GM18951 (cell line): Measurements from ENCODE around the gene MLLT1.

Experiments used
- POLR2A ChIP-seq: IDR thresholded peaks from 4 replicates; pipeline ENCODE4 v1.6.1; 2011; ENCODE audit warnings: mild to moderate bottlenecking; ENCODE audit not compliant: insufficient read length, insufficient read depth; ENCODE audit errors: extremely low read depth
- in situ Hi-C: fragments of 300-500 bp; cut with MboI; formaldehyde crosslinking; loops from one replicate; pipeline ENCODE4 v1.12.0; 2022; ENCODE audit warnings: low sequenced_read_pairs, mixed read lengths, inconsistent platforms; ENCODE audit not compliant: unreplicated experiment

MLLT1 gene

DNA sequence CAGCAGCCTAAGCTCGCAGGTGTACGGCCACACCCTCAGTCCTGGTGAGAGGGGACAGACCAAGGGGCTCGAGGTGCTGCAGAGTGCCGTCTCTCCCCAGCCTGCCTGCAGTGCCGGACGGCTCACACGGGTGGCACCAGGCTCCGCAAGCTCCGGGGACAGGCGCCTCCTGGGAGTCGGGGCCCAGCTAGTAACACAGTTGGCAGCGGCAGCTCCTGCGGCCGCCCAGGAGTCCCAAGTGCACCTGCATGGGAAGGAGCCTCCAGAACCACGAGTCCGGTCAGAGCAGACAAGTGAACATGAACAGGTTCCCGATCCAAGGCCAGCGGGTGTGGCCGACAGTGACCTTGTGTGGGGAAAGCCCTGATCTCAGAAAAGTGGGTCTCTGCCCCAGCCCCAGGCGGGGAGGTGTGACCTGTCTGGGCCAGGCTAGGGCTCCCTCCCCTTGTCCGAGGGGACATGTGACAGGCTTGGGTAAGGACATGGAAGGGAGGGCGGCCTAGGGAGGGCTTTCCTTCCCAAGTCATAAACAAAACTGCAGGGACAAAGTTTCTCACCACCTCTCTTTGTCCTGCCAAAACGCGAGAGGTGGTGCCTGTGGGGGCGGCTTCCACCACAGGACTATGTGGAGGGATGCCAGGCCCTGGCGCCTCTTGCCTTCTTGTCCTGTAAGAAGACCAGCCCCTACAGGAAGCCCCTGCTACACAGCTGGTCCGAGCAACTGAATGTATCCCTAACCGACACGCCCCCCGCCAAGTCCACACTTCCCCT lies 46.5 kb downstream of the MLLT1 start:
- in situ Hi-C loops = no loop called here
- no peak for TF ChIP-seq POLR2A

DNA sequence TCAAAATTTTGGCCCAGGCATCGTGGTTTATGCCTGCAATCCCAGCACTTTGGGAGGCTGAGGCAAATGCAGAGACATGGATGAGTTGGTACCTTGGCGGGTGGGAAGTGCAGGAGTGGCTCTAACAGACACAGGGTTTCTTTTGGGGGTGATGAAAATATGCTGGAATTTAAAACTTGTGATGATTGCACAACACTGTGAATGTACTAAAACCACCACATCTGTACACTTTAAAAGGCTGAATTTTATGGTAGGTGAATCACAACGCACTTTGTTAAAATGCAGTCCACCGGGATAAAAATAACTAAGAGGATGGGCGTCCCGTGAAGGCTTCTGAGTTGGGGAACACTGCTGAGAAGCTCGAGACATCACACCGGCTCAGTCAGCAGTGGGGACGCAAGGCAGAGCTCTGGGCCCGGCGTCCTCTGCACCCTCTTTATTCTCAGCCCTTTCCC lies 47.1 kb downstream of the MLLT1 start:
- TF ChIP-seq POLR2A = no peak
- in situ Hi-C loops = no loop called here

DNA sequence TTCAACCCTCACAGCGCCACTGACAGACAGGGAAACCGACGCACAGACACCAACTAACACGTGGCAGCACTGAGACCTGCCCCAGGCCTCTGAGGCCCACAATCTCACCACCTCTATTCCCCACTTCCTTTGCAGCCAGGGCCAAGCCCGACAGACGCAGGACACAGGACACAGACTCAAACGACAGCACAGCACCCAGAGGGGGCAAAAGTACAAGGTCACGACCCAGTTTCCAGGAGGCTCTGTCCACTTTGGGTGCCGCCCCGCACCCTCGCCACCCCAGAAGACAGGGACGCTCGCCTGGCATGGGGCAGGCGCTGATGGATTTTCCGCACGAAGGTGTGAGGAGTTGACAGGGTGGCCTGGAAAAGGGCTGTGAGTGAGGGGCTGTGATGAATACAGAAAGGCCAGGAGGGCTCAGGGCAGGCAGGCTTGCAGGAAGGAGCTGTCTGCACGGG lies 48.8 kb downstream of the MLLT1 start:
- no peak for TF ChIP-seq POLR2A
- in situ Hi-C loops = no loop called here

DNA sequence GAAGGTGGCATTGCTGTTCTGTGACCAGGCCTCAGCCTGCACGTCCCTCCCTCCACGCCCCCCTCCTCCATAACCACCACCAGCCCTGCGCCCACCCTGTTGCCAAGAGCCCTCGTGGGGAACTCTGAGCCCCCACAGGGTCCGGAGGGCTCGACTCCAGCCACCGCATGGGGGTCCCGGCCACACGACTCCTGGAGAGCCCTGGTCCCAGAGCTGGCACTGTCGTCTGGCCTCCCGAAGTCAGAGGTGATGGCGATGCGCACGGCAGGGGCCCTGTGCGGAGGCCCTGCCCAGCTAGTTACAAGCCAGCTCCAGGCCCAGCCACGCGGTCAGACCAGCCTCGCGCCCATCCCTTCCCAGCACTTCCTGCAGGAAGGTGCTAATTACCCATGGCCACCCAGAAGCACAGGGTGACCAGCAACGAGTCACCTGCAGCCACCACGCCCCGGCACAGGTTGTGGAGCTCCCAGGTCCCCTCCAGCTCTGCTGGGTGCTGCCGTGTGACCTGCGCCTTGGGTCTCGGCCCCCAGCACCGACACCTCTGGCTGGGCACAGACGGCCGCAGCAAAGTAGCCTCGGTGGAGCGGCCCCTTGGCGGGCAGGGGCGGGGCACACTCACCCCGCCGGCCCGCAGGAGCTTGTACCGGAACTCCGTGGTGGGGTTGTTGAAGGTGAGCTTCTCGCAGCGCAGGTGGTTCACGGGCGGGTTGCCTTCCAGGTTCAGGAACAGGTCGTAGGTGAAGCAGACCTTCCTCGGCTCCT lies 49.6 kb downstream of the MLLT1 start:
- no peak for TF ChIP-seq POLR2A
- in situ Hi-C loops = no loop called here

DNA sequence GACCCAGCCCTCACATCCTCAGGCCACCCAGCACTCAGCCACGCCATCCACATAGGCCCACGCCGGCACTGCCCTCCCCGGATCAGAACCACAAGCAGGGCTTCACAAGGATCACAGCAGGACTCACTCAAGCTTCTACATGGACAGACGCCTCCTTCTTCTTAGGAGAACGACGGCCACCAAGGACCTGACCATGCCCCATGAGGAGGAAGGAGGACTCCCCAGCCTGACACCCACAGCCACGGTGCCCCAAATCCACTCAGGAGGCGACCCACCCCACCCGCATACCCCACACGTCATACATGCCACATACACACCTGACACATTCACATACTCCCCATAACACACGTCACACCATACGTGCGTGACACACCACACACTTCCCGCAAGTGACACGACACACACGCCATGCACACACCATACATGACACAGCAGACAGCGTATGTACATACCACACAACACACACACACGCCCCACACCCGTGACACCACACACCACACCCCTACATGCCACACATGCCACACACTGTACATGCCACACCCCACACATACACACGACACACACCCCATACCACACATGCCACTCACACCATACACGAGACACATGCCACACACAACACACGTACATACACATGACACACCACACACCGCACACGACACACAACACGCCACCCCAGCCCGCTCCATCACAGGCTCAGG lies 50.4 kb downstream of the MLLT1 start:
- in situ Hi-C loops = no loop called here
- no peak for TF ChIP-seq POLR2A

DNA sequence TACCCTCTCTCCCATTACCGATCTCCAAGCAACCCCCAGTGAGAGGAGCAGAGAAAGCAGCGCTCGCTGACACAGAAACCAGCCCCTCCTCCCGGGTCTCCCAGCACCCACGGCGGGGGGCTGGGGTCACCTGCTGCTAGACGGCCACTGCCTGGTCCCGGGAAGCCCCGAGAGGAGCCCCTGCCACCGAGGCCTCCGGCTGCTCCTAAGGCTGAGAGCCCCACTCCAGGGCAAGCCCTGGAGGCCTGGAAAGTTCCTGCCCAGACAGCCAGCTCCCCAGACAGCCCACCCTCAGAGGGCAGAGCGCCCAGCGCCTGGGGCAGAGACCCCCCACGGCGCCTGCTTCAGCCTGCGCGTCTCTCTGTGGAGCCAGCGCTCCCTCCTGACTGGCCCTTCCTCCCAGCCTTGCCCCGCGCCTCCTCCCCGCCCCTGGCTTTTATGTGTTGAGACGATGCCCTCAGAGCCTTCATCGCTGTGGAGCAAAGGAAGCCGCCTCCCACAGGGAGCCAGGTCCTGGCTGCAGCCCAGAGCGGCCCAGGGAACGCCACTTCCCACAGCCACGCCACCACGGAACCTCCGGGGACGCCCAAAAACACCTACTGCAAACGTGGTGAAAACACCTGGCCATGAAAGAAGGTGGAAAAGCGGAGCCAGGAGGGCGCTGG lies 51.1 kb downstream of the MLLT1 start:
- TF ChIP-seq POLR2A = no peak
- in situ Hi-C loops = no loop called here

DNA sequence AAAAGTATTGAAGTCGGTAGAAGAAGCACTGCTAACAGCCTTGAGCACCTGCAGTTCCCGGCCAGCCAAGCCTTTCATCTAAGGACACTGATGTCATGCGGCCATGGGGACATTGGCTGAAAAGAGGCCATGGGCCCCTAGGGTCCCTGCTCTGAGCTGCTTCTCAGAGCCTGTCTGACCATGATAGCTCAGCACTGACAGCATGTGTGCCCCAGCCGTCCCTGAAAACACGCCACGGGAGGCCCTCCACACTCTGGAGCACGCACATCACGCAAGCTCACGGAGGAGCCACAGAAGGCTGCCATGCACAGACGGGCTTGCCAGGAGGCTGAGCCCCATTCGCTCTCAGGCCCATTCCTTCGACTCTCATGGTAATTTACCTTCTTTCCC lies 51.8 kb downstream of the MLLT1 start:
- TF ChIP-seq POLR2A = no peak
- in situ Hi-C loops = no loop called here

DNA sequence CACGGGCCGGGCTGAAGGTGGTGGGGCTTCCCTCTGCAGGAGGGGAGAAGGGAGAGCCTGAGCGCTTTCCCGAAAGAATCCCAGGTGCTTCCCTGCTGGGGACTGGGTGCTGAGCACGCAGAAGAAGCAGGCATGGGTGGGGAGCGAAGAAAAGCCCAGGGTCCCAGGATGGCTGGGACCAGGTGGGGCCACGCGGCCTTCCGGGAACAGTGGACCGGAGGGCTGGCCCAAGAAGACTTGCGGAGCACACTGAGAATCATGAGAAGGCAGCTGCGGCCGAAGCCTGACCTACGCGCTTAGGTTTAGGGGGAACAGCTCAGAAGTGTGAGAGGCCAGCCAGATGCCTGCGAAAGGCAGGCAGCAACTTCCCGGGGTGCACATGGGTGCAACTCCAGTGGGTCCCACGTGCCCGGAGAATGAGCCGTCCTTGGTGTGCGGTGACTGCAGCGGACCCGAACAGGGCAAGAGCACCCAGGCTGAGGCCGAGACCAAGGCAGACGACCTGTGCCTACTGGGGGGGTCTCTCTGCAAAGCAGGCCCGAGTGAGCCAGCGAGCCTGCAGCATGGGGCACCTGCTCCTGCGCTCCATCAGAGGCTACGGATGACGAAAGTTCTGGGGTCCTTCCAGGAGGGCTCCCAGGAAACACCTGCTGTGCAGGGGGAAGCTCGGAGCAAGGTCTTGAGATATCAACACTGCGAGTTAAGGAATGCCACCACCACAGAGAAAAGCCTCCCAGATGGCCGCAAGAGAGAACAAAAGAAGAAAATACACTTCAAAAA lies 52.4 kb downstream of the MLLT1 start:
- in situ Hi-C loops = no loop called here
- no peak for TF ChIP-seq POLR2A

DNA sequence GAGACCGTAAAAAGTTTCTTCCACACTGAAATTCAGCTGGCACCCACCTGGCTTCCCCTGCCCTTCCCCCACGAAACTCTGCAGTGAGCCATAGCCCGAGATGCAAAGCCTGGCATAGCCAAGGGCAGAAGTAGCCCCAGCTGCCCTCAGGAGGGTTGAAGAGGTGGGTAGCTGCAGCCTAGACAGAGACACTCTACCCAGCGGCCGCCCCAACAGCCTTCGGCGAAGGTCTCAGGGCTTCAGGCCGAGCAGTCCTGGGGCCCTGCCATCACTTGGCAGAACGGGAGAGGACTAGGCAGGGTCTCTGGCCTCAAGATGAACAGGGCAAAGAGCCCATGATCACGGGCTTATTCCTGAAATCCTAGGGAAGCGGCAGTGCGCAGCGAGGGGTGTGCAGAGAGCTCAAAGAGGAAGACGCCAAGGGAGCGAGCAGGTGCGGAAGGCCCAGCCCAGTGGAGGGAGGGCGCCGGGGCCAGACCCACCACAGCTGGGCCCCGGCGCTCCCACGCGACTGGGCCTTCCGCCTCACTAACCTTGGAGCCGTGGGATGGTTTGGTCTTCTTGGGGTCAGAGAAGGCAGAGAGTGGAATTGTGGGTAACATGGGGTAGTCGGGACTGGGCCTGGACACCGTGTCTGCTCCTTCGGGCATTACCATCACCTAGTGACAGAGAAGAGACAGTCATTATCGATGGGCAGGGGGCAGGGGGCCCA lies 53.2 kb downstream of the MLLT1 start:
- in situ Hi-C loops = no loop called here
- no peak for TF ChIP-seq POLR2A

DNA sequence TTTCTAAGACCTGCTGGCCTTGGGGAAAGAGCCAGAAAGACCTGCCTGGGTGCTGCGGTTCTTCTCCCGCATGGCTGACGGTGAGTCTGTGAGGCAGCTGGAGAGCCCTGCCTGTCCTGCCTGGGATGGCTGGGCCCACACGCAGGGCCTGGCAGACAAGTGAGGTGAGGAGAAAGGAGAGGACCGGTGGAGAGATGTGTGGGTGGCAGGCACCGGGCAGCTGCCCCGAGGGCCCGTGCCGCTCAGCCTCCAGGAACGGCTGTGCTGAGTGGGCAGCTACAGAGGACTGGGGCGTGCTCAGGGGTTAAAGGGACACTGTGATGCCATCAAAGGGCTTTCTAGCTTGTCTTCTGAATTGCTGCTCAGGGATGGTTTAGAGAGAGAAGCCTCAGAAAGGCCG lies 53.8 kb downstream of the MLLT1 start:
- in situ Hi-C loops = no loop called here
- no peak for TF ChIP-seq POLR2A

DNA sequence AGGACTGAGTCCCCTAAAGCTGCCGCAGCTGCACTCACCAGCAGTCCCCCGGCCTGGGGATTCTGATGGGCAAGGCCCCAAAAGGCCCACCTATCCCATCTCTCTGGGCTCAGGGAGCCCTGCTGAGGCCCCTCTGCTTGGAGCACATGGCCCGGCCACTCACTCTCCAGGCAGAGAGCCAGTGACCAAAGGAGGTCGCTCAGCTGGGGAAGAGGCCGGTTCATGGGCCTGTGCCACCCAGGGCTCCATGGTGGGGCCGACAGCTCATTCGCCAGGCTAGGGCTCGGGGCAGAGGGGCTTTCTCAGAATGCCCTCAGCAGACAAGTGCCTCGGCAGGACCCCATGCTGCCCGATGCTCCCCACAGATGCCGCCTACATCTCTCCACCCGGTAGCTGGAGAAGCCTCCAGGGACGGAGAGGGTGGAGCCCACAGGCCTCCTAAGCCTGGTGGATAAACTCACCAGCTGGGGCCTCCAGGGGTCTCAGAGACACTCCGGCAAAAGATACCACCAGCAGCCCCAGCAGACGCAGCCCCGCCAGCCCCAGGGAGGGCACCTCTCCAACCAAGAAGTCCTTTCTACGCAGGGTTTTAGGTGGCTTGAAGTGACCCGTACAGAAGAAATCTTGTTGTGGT lies 54.4 kb downstream of the MLLT1 start:
- in situ Hi-C loops = no loop called here
- TF ChIP-seq POLR2A = no peak
